Fibroblast of peridontal ligament (primary cell): ENCODE results near the gene TMF1.

Source experiments
- DNase-seq: peaks from one replicate; pipeline ENCODE4 v3.0.0-alpha.2; 2010; ENCODE audit errors: extremely low read depth

Gene TMF1

DNA sequence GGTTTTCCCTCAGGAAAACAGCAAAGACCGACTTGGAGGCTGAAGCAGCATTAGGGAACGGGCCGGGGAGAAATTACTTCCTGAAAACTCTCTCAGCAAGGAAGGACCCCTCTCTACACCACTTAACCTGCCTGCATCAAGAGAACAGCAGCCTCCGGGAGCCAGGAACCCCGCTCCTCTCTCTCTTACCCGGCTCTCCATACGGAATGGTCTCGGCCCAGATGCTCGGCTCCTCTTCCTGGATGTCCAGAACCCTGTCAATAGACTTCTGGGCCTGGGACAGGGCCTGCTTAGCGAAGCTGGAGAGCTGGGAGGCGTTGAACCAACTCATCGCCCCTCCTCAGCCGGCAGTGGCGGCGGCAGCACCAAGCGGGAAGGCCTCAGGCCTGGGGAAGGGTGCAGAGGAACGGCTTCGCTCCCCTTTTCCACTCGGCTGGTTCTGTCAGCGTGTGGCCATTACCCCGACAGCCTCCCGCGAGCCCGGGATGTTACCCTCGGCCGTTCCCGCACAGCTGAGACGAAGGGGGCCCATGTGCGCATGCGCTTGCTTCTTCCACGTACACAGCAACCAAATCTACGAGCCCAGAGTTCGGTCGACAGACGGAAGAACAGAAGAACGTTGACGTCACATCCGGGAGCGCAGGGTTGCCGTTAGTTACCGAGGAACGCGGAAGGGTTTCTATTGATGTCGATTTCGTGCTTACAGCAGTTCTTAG lies at the start of gene TMF1:
TMF1 (minus strand) TSS at position 578 of the 716 bp plus-strand sequence; CDS start at position 331, 247 bp downstream.
- DNase-seq = peak; percentile 100

- DNase-seq = no peak
These were observed 47.4 kb upstream of the TMF1 start for GRCh38 chr3:69099576-69099975.

GRCh38 chr3:69097407-69098086 lies 45.4 kb upstream of the TMF1 start:
- no peak for DNase-seq

GRCh38 chr3:69096299-69096698 lies 44.2 kb upstream of the TMF1 start:
- no peak for DNase-seq

- DNase-seq = no peak
These were observed 43.5 kb upstream of the TMF1 start for GRCh38 chr3:69095636-69096035.

- DNase-seq = peak; percentile 76
These were observed 42.5 kb upstream of the TMF1 start for GRCh38 chr3:69094467-69095205.

DNA sequence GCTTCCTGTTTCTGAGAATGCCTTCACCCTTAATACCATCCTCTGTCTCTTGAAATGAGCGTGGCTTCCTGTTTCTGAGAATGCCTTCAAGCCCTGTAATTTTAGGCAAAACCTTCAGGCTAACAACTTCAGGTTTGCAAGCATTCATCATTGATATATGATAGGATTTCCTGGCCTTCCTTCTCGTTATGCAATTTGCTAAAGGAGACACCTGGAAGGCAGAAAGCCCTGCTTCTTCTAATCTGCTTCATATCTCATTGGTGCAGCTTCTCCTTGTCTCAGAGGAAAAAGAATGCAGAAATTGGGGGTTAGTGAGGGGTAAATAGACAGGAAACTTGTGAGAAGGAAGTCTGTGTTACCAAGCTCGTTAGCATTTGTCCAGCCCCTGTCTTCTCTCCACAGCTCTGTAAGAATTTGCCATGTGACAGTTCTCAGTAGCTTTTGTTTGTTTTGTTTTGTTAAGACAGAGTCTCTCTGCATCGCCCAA lies 39.9 kb upstream of the TMF1 start:
- DNase-seq = no peak

GRCh38 chr3:69091389-69092029 lies 39.4 kb upstream of the TMF1 start:
- no peak for DNase-seq

GRCh38 chr3:69090021-69090420 lies 37.9 kb upstream of the TMF1 start:
- DNase-seq = peak; percentile 91

- DNase-seq = peak; percentile 63
These were observed 35.9 kb upstream of the TMF1 start for GRCh38 chr3:69088063-69088462.

DNA sequence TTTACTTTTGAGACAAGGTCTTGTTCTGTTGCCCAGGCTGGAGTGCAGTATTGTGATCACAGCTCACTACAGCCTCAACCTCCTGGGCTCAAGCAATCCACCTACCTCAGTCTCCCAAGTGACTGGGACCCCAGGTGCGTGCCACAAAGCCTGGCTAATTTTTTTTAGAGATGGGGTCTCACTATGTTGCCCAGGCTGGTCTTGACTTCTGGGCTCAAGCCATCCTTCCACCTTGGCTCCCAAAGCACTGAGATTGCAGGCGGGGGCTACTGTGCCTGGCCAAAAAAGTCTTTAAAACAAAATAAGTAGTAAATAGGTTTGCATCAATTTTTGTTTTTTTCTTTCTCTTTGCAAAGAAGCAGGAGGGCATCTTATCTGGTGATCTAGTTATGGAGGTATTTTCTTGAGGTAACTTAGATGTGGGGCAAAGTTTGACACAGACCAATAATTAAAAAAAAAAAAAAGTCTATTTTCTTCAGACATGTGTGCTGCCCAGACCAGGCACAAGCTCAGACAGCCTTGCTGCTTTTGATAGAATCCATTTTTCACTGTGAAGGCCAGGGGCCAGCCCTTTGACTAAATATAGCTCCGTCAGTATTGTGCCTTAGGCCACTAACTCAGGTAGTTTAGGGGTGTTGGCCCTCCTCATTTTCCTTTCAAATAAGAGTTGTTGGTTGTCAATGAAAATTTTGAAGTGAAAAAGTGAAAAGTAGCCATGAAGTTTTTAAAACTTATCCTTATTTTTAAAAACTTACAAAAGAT lies 35.1 kb upstream of the TMF1 start:
- no peak for DNase-seq

GRCh38 chr3:69085833-69086722 lies 33.9 kb upstream of the TMF1 start:
- DNase-seq = peak; percentile 93

GRCh38 chr3:69085168-69085832 lies 33.2 kb upstream of the TMF1 start:
- peak; percentile 47 for DNase-seq

DNA sequence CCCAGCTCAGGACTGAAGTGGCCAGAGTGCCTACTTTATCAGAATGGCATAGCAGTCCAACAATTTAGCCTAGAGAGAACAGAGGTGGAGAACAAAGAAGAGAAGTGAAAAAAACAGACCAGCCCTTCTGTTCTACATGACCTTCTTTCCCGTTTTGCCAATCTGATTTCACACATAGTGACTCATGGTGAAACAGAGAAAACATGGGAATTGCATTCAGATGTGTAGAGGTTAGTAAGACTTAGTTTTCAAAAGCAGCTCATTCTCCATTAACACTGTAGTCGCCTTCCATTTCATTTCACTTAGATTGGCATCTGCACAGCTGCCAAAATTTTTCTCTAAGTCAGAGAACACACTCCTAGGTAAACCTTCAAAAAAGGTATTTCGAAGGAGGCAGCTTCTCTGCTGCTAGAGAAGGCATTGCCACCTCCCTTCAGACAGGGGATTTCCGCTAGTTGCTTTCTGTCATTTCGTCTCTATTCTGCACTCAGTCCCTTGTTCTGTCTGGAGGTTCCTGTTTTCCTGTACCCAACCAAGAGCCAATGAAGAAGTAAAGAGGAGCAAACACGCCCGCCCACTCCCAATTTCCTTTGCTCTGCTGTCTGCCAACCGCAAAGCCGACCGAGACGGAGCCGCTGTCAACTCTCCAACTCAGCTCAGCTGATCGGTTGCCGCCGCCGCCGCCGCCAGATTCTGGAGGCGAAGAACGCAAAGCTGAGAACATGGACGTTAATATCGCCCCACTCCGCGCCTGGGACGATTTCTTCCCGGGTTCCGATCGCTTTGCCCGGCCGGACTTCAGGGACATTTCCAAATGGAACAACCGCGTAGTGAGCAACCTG lies 32.4 kb upstream of the TMF1 start, which contains the start of gene ARL6IP5:
ARL6IP5 (plus strand) TSS at position 612 of the 842 bp plus-strand sequence; CDS start at position 723, 111 bp downstream.
- peak; percentile 93 for DNase-seq

- peak; percentile 86 for DNase-seq
These were observed 30.7 kb upstream of the TMF1 start for GRCh38 chr3:69082805-69083204.

DNA sequence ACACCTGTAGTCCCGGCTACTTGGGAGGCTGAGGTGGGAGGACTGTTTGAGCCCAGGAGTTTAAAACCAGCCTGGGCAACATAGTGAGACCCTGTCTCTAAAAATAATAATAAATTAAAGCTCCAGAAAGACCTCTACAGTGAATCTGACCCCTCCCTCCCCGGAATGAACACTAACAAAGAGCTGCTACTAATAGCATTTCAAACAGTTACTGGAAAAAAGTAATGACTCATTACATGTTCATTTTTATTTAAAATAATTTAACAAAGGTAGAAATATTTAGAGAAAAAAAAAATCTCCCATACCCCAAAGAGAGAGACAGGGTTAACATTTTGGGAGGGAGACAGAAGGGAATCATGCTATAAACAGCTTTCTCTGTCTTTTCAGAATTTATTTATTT lies 30.2 kb upstream of the TMF1 start:
- DNase-seq = no peak

GRCh38 chr3:69081583-69082262 lies 29.6 kb upstream of the TMF1 start:
- no peak for DNase-seq
